ENCODE data around the gene TXNDC8.

DNA sequence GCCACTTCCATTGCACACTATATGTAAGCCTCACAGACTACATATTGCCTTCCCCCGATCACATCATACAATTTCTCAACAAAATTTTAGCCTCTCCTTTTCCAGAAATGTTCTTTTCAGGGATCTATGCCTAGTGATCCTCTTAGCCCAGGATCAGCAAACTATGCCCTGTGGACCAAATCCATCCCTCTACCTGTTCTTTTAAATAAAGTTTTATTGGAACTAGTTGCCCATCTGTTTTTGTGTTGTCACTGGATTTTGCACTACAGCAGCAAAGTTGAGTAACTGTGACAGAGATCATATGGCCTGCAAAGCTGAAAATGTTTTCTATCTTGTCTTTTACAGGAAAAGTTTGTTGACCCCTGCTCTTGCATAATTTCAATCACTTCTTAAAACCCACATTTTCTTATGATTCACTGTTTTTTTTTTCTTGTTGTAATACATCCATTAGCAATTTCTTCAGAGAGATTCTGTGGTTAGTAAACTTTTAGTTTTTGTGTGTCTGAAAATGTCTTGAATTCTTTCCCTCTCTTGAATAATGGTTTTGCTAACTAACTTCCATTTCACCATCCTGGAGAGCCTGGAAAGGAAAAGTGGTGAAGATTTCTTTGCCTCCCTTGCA, 7.1 kb downstream of the TXNDC8 start:
- no peak for TF ChIP-seq POLR2AphosphoS5 (IDR thresholded peaks at IDR 0.05)
- TF ChIP-seq, protein P1, sequence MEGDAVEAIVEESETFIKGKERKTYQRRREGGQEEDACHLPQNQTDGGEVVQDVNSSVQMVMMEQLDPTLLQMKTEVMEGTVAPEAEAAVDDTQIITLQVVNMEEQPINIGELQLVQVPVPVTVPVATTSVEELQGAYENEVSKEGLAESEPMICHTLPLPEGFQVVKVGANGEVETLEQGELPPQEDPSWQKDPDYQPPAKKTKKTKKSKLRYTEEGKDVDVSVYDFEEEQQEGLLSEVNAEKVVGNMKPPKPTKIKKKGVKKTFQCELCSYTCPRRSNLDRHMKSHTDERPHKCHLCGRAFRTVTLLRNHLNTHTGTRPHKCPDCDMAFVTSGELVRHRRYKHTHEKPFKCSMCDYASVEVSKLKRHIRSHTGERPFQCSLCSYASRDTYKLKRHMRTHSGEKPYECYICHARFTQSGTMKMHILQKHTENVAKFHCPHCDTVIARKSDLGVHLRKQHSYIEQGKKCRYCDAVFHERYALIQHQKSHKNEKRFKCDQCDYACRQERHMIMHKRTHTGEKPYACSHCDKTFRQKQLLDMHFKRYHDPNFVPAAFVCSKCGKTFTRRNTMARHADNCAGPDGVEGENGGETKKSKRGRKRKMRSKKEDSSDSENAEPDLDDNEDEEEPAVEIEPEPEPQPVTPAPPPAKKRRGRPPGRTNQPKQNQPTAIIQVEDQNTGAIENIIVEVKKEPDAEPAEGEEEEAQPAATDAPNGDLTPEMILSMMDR (IDR thresholded peaks at IDR 0.05), result no peak

Data from breast epithelium (tissue), 3 donors.